ENCODE measurements around the gene S100A14.

S100A14 gene

GRCh38 chr1:153638261-153638660 lies 22.1 kb upstream of the S100A14 start:
- Histone ChIP-seq H3K36me3 (peaks cover 72% of the 10 kb centered on the region), H3K27ac (no peak overlapping the region)

GRCh38 chr1:153636312-153636711 lies 20.2 kb upstream of the S100A14 start:
- Histone ChIP-seq H3K27ac (peak overlapping the region; percentile 18), H3K4me1 (ENCODE audit: control insufficient read depth in 1 of 2, insufficient read depth in 1 of 2, low read depth in 1 of 2, low read length in 1 of 2) (peaks cover 9 to 17% of the 10 kb centered on the region in 2 experiments), H3K36me3 (peaks cover 53% of the 10 kb centered on the region), H3K27me3 (no peaks in the 10 kb centered on the region), H3K4me3 (ENCODE audit: low read depth in 1 of 2, low read length in 1 of 2) (no peak overlapping the region), H3K9me3 (no peaks in the 10 kb centered on the region)
- TF ChIP-seq CTCF (IDR thresholded peaks at IDR 0.05) = no peak

More at GRCh38 chr1:153638261-153638660, 22.1 kb upstream of the S100A14 start:
- H3K4me3 ChIP-seq (ENCODE audit: low read depth in 1 of 2, low read length in 1 of 2) = no peak overlapping the region
- no peaks in the 10 kb centered on the region for H3K27me3 ChIP-seq
- no peaks in the 10 kb centered on the region for H3K9me3 ChIP-seq
- H3K4me1 ChIP-seq (ENCODE audit: control insufficient read depth in 1 of 2, insufficient read depth in 1 of 2, low read depth in 1 of 2, low read length in 1 of 2) = peaks cover 9 to 15% of the 10 kb centered on the region in 2 experiments
- no peak for TF ChIP-seq CTCF (IDR thresholded peaks at IDR 0.05)

GRCh38 chr1:153635872-153636271 lies 19.7 kb upstream of the S100A14 start:
- Histone ChIP-seq H3K36me3 (peaks cover 48% of the 10 kb centered on the region), H3K9me3 (no peaks in the 10 kb centered on the region), H3K4me3 (ENCODE audit: low read depth in 1 of 2, low read length in 1 of 2) (no peak overlapping the region), H3K27ac (no peak overlapping the region), H3K4me1 (ENCODE audit: control insufficient read depth in 1 of 2, insufficient read depth in 1 of 2, low read depth in 1 of 2, low read length in 1 of 2) (peaks cover 9 to 17% of the 10 kb centered on the region in 2 experiments), H3K27me3 (no peaks in the 10 kb centered on the region)
- no peak for TF ChIP-seq CTCF (IDR thresholded peaks at IDR 0.05)

GRCh38 chr1:153633754-153634665 lies 17.9 kb upstream of the S100A14 start, which contains the start of gene CHTOP:
Gene CHTOP, plus strand, starts transcription at chr1:153634066. Its CDS starts 2,523 bp downstream, at chr1:153636589.
- Histone ChIP-seq H3K9me3 (no peaks in the 10 kb centered on the region), H3K36me3 (peaks cover 30% of the 10 kb centered on the region), H3K27ac (peak within 1 kb of the TSS; percentile 100), H3K4me1 (ENCODE audit: control insufficient read depth in 1 of 2, insufficient read depth in 1 of 2, low read depth in 1 of 2, low read length in 1 of 2) (peaks cover 9 to 17% of the 10 kb centered on the region in 2 experiments), H3K27me3 (no peaks in the 10 kb centered on the region), H3K4me3 (ENCODE audit: low read depth in 1 of 2, low read length in 1 of 2) (peak within 1 kb of the TSS; percentile 97 to 98)
- TF ChIP-seq CTCF (IDR thresholded peaks at IDR 0.05) = peak; percentile 53

- peak overlapping the region; percentile 97 to 98 for H3K4me3 ChIP-seq (ENCODE audit: low read depth in 1 of 2, low read length in 1 of 2)
- peak overlapping the region; percentile 100 for H3K27ac ChIP-seq
- peaks cover 22% of the 10 kb centered on the region for H3K36me3 ChIP-seq
- no peak for TF ChIP-seq CTCF (IDR thresholded peaks at IDR 0.05)
- no peaks in the 10 kb centered on the region for H3K9me3 ChIP-seq
- peaks cover 9 to 17% of the 10 kb centered on the region in 2 experiments for H3K4me1 ChIP-seq (ENCODE audit: control insufficient read depth in 1 of 2, insufficient read depth in 1 of 2, low read depth in 1 of 2, low read length in 1 of 2)
- H3K27me3 ChIP-seq = peaks cover 4% of the 10 kb centered on the region
These were observed 17.1 kb upstream of the S100A14 start for GRCh38 chr1:153633161-153633753.

Data from neutrophil (primary cell).